Psoas muscle (tissue), 8 donors: ENCODE data around the gene DYRK4. TPM values are rescaled to one million over a fixed set of nuclear protein-coding genes. Genes with fewer than 3 reads are reported as not detected.

Source experiments
- ATAC-seq, 4 donors: fragments of 200-7000 bp; cut with Tn5 transposase; one replicate each; pipeline ENCODE4 v1.9.1; 2020; ENCODE audit warnings: moderate library complexity in 3 of 4, mild to moderate bottlenecking in 2 of 4
- DNase-seq, 2 donors: peaks; one replicate each; pipeline ENCODE4 v3.0.0-alpha.2; 2020
- H3K27ac ChIP-seq: fragments of 200-600 bp; one replicate; pipeline ENCODE4 v1.8.0; 2022
- H3K27me3 ChIP-seq, 3 donors: fragments of 200-600 bp in 1 of 3; one replicate each; pipeline versions ENCODE4 v1.6.1 to v1.8.0; 2013 to 2022; ENCODE audit warnings: low read length in 2 of 3, mild to moderate bottlenecking in 2 of 3, moderate library complexity in 1 of 3; ENCODE audit not compliant: insufficient read depth in 3 of 3
- H3K36me3 ChIP-seq, 2 donors: fragments of 200-600 bp in 1 of 2; one replicate each; pipeline versions ENCODE4 v1.6.1 to v1.8.0; 2013 to 2022; ENCODE audit warnings: low read depth in 1 of 2, mild to moderate bottlenecking in 1 of 2, moderate library complexity in 1 of 2; ENCODE audit not compliant: insufficient read depth in 1 of 2
- H3K4me1 ChIP-seq: fragments of 200-600 bp; one replicate; pipeline ENCODE4 v1.8.0; 2022
- H3K4me3 ChIP-seq: fragments of 200-600 bp; one replicate; pipeline ENCODE4 v1.8.0; 2022; ENCODE audit warnings: mild to moderate bottlenecking
- H3K9me3 ChIP-seq: fragments of 200-600 bp; one replicate; pipeline ENCODE4 v1.8.0; 2022
- WGBS, 3 donors: extraction: QIAGEN DNeasy Blood & Tissue Kit; methylation state at CpG; one replicate each; pipeline versions ENCODE4 v1.1.6 to v1.1.7; 2013; 5-methylcytosine and 5-hydroxymethylcytosine counted together
- intact Hi-C, 2 donors: fragments of 100-400 bp; cut with DNase I; formaldehyde crosslinking; loops; one replicate each; pipeline versions ENCODE4 v1.11.0 to v1.14.2; 2022
- polyA plus RNA-seq, 3 donors: library from polyadenylated mRNA; stranded (reverse); fragments of 200-250 nt; gene quantifications; one replicate each; pipeline ENCODE4 v1.2.3, GENCODE V29; 2013
- total RNA-seq, 4 donors: library from RNA; stranded (reverse); fragmentation: NEBNext Ultra II Directional in 2 of 4; extraction: Animal tissue kit (Norgen Biotek cat#: 25700) in 2 of 4; gene quantifications; one replicate each; pipeline versions ENCODE4 v1.2.1 to v1.2.4, GENCODE V29; 2021 to 2023
- TF ChIP-seq, protein P1 (sequence below): fragments of 200-600 bp; IDR thresholded peaks from one replicate; pipeline ENCODE4 v1.8.0; 2022; ENCODE audit warnings: antibody characterized with exemption
- donor health status: healthy with polysubstance abuse.
- donor health status: DM: no; HTN: no; CAD: no; lungs with moderate emphysema.
- donor health status: Bipolar disorder and iron deficiency.
- donor health status: healthy.
- donor health status: DM: yes; HTN: yes; CAD: no.
- donor health status: DM: no; HTN: no; CAD: no.
- donor health status: DM: no; HTN: no; CAD: no.
- donor health status: DM: yes; HTN: yes; CAD: no.

Gene DYRK4
- total and polyA plus RNA-seq, 7 donors, result 18.3 to 28.8 (median 22.9) TPM

- Histone ChIP-seq H3K4me1 (no peaks in the 10 kb centered on the region), H3K27ac (no peak overlapping the region), H3K36me3 (no peaks in the 10 kb centered on the region), H3K4me3 (no peak overlapping the region), H3K27me3 (peaks cover 0 to 1% (median 0%) of the 10 kb centered on the region in 3 donors), H3K9me3 (no peaks in the 10 kb centered on the region)
- intact Hi-C loops, result no loop called here
- 87 to 93% (median 89%) methylated on average over 2 of the region's 2 CpGs for WGBS, 3 donors
- ATAC-seq (no peak), DNase-seq (no peak)
- TF ChIP-seq, protein P1, sequence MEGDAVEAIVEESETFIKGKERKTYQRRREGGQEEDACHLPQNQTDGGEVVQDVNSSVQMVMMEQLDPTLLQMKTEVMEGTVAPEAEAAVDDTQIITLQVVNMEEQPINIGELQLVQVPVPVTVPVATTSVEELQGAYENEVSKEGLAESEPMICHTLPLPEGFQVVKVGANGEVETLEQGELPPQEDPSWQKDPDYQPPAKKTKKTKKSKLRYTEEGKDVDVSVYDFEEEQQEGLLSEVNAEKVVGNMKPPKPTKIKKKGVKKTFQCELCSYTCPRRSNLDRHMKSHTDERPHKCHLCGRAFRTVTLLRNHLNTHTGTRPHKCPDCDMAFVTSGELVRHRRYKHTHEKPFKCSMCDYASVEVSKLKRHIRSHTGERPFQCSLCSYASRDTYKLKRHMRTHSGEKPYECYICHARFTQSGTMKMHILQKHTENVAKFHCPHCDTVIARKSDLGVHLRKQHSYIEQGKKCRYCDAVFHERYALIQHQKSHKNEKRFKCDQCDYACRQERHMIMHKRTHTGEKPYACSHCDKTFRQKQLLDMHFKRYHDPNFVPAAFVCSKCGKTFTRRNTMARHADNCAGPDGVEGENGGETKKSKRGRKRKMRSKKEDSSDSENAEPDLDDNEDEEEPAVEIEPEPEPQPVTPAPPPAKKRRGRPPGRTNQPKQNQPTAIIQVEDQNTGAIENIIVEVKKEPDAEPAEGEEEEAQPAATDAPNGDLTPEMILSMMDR, result no peak
Measured at GRCh38 chr12:4556735-4557530, 5.1 kb upstream of the DYRK4 start.

- Histone ChIP-seq H3K27ac (no peak overlapping the region), H3K27me3 (peaks cover 0 to 5% (median 1%) of the 10 kb centered on the region in 3 donors), H3K36me3 (no peaks in the 10 kb centered on the region), H3K9me3 (no peaks in the 10 kb centered on the region), H3K4me1 (no peaks in the 10 kb centered on the region), H3K4me3 (no peak overlapping the region)
- WGBS, 3 donors, result 86 to 89% (median 88%) methylated on average over 5 of the region's 5 CpGs
- ATAC-seq (no peak), DNase-seq (no peak)
- TF ChIP-seq, protein P1, result no peak
- intact Hi-C loops, result no loop called here
Measured at GRCh38 chr12:4557586-4557985, 4.4 kb upstream of the DYRK4 start.

DNA sequence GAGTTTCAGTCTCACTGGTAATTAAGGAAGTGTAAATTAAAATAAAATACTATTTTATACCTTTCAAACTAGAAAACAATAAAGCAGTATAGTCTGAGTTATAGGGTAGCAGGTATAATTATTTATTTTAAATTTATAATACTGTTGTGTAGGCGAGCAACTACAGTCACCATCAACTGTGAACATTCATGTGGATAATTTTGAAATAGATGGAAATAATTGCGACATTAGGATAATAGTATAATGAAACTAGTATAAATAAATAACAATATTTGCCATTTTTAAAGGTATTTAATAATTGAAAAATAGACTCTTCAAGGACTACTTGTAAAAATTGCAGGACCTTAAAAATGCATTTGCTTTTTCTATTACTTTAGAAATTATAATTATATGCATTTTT lies 3.8 kb upstream of the DYRK4 start:
- TF ChIP-seq, protein P1, result no peak
- Histone ChIP-seq H3K27me3 (peaks cover 0 to 10% (median 1%) of the 10 kb centered on the region in 3 donors), H3K27ac (no peak overlapping the region), H3K9me3 (no peaks in the 10 kb centered on the region), H3K4me3 (no peak overlapping the region), H3K36me3 (no peaks in the 10 kb centered on the region), H3K4me1 (no peaks in the 10 kb centered on the region)
- WGBS, 3 donors, result 96 to 99% (median 97%) methylated on average over 2 of the region's 2 CpGs
- ATAC-seq (no peak), DNase-seq (no peak)
- intact Hi-C loops, result no loop called here

GRCh38 chr12:4563336-4563735 lies 1.3 kb downstream of the DYRK4 start:
- no peaks in the 10 kb centered on the region for H3K36me3 ChIP-seq
- TF ChIP-seq, protein P1, result no peak
- peaks cover 0 to 25% (median 1%) of the 10 kb centered on the region in 3 donors for H3K27me3 ChIP-seq
- H3K9me3 ChIP-seq, result no peaks in the 10 kb centered on the region
- no peak overlapping the region for H3K4me3 ChIP-seq
- no peak for ATAC-seq
- H3K27ac ChIP-seq, result no peak overlapping the region
- DNase-seq, result no peak
- no peaks in the 10 kb centered on the region for H3K4me1 ChIP-seq
- intact Hi-C loops, result no loop called here
- WGBS, 3 donors, result 64 to 72% (median 67%) methylated on average over 3 of the region's 3 CpGs
